Activated CD4-positive, CD25-positive, alpha-beta regulatory T cell treated with anti-CD3 and anti-CD28 coated beads, Interleukin-2, amount 50 U/mL, for 72 hours (primary cell): ENCODE measurements around the gene TRMT44.
"Not testable (repeated sequence)": the region's sequence is repeated elsewhere in the genome, so short reads cannot be mapped to it uniquely, and the experiment has no call there.

Experiments used
- DNase-seq: peaks from one replicate; pipeline ENCODE4 v3.0.0; 2021

Gene TRMT44

GRCh38 chr4:8470451-8471024 is 30.0 kb downstream of the TRMT44 start:
- DNase-seq: no peak

DNA sequence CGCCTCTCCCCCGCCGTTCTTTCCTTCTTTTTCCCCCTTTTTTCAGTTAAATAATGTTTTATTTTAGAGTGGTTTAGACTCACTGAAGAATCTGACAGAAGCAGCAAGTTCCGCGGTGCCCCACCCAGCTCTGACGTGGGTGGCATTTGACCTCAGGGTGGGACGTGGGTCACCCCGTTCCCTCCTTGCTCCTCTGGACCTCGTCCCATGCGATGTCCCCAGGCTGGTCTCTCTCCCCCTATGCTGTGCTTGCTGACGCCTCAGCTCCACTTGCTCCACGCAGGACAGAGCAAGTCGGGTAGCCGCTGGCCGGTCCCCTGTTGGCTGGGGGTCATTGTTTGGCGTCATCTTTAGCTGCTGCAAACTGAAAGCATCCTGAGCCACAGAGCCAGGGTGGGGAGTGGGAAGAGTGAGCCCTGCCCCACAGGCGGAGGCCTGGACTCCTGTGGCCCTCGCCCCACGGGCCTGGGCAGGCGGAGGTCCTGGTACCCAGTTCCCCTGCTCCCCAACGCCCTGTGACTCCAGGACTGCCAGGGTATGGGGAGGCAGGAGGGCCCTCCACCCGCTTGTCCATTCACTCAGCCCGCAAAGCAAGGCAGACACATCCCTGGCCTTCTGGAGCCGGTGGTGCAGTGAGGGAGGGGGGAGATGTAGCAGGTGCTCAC is 30.8 kb downstream of the TRMT44 start:
- DNase-seq: no peak

DNA sequence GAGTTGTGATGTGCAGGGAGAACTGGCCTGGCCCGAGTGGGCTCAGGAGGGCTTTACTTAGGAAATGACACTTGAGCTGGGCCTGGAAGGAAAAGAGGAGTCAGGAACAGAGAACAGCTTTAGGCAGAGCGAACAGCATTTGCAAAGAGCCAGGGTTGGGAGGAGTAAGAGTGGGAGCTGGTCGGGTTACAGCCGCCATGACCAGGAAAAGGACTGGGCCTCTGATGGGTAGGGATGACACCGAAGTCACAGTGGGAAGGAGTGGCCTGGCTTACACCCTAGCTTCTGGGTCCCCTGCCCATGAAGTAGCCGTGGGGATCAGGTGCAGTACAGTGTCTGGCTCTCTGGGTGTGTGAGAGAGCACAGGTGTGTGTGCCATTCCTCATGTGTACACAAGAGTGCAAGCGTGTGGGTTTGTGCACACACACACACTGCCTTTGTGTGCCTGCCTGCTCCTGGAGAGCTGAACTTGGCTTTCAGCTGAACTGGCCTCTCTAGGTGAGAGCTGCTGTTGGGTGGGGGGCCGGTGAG is 31.6 kb downstream of the TRMT44 start:
- no peak for DNase-seq

DNA sequence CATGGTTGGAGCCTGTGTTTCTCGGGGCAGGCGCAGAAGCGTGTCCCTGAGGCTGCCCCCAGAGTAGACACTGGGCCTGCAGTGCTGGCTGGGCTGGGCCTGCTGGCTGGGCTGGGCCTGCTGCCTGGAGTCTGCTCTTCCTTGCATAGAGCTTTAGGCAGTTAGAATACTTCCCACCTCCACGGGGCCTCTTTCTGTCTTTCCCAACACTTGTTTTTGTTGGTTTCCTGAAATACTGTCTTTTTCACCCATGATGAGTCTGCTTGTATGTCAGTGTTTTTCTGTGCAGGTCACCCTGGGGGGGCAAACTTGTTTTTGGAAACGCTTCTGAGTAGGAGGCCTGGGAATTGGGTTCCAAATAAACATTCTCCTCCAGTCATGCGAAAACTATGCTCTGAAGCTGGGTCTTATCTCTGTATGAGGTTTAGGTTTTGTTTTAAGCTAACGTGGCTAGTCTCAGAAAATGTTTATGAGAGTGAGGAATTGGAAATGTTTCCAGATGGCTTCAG is 32.2 kb downstream of the TRMT44 start:
- DNase-seq: no peak

GRCh38 chr4:8473198-8473919 is 32.8 kb downstream of the TRMT44 start:
- DNase-seq: no peak

GRCh38 chr4:8473920-8474590 is 33.5 kb downstream of the TRMT44 start:
- DNase-seq: no peak

- DNase-seq: no peak
These were observed 34.3 kb downstream of the TRMT44 start for GRCh38 chr4:8474856-8475255.

GRCh38 chr4:8475751-8476575 is 35.4 kb downstream of the TRMT44 start:
- no peak for DNase-seq

DNA sequence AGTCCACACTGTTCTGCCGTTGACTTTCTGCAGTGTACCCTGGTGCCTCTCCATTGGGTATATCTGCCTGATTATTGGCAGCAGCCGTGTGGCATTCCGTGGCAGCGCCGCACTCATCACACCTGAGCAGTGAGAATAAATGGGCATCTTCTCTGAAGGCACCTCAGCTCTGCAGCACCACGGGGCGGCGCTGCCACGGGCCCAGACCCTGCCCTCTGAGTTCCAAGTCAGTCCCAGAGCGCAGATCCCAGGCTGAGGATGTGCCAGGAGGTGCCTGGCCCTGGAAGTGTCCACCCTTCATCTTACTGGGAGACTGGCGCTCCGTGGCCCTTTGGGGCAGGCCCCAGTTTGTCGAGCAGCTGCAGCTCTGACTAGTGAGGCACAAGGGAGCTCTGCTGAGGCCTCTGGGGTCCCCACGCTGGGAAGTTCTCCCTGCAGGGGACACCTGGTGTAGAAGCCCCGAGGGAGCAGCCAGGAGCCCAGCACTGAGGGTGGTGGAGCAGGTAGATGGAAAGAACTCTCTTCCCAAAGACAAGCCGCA is 36.6 kb downstream of the TRMT44 start:
- no peak for DNase-seq

DNA sequence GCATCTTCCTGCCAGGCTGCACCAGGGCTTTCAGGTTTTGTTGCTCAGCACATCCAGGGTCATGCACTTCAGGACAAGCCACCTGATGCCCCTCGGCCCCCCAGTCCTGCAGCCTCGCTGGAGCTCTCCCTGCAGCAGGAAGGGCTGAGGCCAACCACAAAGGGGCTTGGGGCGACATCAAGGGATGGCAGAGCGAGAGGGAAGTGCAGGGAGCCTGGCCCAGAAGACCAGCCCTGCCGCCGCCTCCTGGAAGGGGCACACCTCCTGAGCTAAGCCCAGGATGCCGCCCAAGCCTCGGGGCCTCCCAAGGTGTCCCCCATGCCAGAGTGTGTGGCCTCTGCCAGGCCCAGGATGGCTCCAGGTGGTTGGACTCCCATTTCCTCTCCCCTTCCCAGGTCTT is 37.1 kb downstream of the TRMT44 start:
- no peak for DNase-seq

DNA sequence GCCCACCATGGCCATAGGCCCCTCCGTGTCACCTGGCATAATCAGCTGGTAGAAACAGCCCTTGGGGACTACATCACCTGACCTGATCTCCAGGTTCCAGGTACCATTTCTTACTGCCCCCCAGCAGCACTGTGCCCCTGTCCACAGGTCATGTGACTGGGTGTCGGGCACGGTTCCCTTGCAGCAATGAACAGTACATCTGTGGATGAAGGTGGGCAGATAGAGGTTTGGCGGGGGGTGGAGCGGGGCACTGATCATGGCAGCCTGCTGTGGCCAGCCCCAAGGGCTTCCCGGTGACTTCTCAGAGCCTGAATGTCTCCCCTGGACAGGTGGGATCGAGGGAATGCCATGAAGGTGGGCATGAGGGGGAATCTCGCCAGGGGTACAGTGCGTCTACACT is 37.8 kb downstream of the TRMT44 start:
- DNase-seq: no peak

GRCh38 chr4:8478801-8479744 is 38.5 kb downstream of the TRMT44 start:
- no peak for DNase-seq

GRCh38 chr4:8480221-8480620 is 39.6 kb downstream of the TRMT44 start:
- no peak for DNase-seq

- DNase-seq: not testable (repeated sequence)
These were observed 46.1 kb downstream of the TRMT44 start for GRCh38 chr4:8486643-8487042.

DNA sequence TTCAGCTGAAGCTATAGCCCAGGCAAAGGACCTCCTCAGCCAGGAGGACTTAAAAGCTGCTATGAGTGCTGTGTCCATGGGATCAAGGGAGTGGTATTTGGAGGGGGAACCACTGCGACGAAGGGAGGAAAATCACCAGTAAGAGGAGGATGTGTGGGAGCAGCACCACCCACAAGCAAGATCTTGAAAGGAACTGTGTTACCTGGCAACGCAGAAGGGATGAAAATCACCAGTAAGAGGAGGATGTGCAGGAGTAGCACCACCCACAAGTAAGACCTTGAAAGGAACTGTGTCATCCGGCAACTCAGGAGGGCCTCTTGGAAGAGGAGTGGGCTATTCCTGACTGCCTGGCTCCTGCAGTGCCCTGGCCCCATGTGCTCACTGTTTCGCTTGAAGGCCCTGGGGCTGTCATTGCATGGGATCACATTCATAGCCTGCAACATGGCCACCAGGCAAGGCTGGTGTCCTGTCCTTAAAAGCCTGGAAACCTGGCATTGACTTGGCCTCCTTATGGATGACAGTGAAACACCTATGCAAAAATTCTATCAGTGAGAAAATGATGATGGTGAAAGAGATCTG is 48.3 kb downstream of the TRMT44 start:
- no peak for DNase-seq

- not testable (repeated sequence) for DNase-seq
These were observed 50.9 kb downstream of the TRMT44 start for GRCh38 chr4:8491478-8491877.

DNA sequence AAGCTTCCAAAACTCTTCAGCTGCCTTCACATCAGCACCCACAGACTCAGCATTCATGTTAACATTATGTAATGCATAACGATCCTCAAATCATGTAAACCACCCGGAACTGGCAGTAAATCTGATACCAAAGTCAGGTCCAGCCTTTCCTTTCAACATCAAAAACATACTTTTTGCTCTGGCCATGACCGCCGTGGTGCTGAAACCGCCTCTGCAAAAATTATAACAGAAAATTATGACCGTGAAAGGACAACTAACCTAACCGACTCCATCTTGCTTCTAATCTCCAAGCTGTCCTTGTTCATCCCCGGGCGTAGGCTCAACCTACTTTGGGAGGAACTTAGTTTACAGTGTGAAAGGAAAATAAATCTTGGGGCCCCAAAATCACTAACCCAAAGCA is 51.6 kb downstream of the TRMT44 start:
- no peak for DNase-seq

DNA sequence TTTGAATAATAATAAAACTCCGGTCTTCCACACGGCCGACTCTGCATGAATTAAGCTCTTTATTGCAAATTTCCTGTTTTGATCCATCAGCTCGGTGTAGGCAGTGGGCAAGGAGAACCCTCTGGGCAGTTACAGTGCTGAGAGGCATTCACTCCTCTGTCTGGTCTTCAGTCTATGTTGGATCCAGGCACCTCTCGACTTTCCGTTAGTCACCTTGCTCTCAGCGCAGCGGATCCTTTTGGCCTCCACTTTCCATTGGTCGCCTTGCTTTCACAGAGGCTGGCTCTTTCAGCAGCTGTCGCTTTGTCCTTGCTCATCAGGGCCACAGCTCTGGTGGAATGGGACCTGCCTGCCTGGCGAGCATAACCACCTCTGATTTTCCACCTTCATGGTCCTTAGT is 52.9 kb downstream of the TRMT44 start:
- DNase-seq: no peak

DNA sequence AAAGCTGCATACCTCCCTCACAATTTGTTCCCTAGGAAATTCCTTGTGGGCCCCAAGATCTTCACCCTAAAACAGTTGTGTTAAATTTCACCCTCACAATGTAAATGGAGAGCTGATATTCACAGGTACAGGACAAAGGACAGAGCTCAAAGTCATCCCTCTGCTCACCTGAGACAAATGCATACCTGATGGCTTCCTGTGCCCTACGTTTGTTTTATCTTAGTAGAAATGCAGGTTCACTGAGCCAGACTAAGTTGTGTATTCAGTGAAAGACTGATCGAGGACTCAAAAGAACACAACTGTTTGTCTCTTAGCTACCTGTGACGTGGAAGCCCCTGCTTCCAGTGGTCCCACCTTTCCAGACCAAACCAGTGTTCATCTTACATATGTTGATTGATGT is 53.6 kb downstream of the TRMT44 start:
- DNase-seq: no peak

DNA sequence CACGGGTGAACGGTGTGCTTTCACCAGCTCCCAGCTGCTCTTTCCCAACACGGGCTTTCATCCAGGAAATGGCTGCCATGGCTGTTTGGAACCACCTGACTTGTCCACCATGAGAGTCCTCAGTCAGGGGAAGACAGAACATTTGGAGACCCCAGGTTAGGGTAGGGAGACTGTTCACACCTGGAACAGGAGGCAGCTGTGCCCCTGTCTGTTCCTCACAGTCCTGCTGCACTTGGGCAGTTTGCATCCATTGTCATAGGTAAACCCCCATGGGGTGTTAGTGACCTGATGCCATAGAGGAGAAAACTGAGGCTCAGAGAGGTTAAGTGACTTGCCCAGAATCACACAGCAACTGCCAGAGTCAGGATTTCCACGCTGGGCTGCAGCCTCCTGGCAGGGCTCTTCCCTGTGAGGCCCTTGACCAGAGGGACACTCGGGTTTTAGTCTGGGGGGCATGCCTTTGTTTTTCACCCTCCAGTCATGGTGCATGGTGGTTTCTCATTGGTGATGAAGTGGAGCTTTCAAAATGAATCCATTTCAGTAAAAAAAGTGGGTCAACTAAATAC is 54.5 kb downstream of the TRMT44 start:
- no peak for DNase-seq
